ENCODE measurements around the gene CHDH.

DNA sequence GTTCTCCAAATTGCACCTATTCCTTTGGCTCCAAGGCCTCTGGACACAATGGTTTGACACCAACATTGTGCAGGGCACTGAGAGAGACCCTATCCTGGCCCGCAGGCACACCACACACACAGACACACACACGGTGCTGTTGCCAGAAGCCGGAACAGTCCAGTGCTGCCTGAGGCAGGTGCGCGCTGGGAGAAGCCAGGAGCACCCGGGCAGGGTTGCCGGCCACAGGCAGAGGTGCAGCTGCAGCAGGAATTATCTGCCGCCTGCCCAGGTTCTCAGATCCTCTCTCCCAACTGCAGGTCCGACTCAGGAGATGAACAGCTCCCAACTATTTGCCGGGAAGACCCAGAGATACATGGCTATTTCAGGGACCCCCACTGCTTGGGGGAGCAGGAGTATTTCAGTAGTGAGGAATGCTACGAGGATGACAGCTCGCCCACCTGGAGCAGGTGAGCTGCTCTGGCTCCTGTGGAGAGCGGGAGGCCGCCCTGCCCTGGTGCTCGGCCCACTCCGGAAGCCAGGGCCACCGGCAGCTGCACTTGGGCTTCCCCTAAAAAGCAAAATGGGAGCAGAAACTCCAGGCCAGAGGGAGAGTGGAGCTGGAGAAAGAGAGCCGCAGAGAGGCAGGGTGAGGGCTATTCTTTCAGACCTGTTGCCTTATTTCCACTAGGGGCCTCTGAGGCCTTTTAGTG is 42.9 kb downstream of the CHDH start:
- TF ChIP-seq POLR2A (IDR thresholded peaks at IDR 0.05; ENCODE audit: low read depth, low read length) (no peak), POLR2AphosphoS5 (IDR thresholded peaks at IDR 0.05; ENCODE audit: low read depth, low read length) (no peak), TAF1 (IDR thresholded peaks at IDR 0.05; ENCODE audit: low read depth, low read length) (no peak), SPI1 (IDR thresholded peaks at IDR 0.05; ENCODE audit: low read depth, low read length) (no peak), POU2F2 (IDR thresholded peaks at IDR 0.05; ENCODE audit: low read depth, low read length) (no peak)

Data from GM12891 (cell line).